GM23338 (cell line): ENCODE results near the gene C1orf52. TPM values are rescaled to one million over a fixed set of nuclear protein-coding genes. Genes with fewer than 3 reads are reported as not detected.

Source experiments
- ATAC-seq: fragments of 200-7000 bp; cut with Tn5 transposase; 3 replicates; pipeline ENCODE4 v1.9.1; 2020
- DNase-seq: peaks from one replicate; pipeline ENCODE4 v3.0.0-alpha.2; 2015; ENCODE audit warnings: low spot score
- H2AFZ ChIP-seq: fragments of 200-600 bp; sonication (generic); 2 replicates; pipeline ENCODE4 v1.8.0; 2016; ENCODE audit warnings: antibody characterized with exemption, mild to moderate bottlenecking, moderate library complexity
- H3F3A ChIP-seq: fragments of 200-600 bp; sonication (generic); replicated peaks from 2 replicates; pipeline ENCODE4 v1.8.0; 2017; ENCODE audit warnings: antibody characterized with exemption, mixed run types, low read depth
- H3K27ac ChIP-seq: fragments of 200-600 bp; sonication (generic); 2 replicates; pipeline ENCODE4 v1.6.1; 2016; ENCODE audit warnings: low read depth
- H3K27me3 ChIP-seq: fragments of 200-600 bp; sonication (generic); 2 replicates; pipeline ENCODE4 v1.8.0; 2016; ENCODE audit warnings: mild to moderate bottlenecking, mixed run types, moderate library complexity; ENCODE audit not compliant: insufficient read depth
- H3K36me3 ChIP-seq: fragments of 200-600 bp; sonication (generic); 2 replicates; pipeline ENCODE4 v1.8.0; 2016; ENCODE audit warnings: mild to moderate bottlenecking; ENCODE audit not compliant: insufficient read depth
- H3K4me1 ChIP-seq: fragments of 200-600 bp; sonication (generic); 2 replicates; pipeline ENCODE4 v1.8.0; 2016; ENCODE audit warnings: mild to moderate bottlenecking, moderate library complexity; ENCODE audit not compliant: insufficient read depth
- H3K4me2 ChIP-seq: fragments of 200-600 bp; sonication (generic); 2 replicates; pipeline ENCODE4 v1.7.1; 2017; ENCODE audit warnings: mixed run types
- H3K4me3 ChIP-seq: fragments of 200-600 bp; sonication (generic); 2 replicates; pipeline ENCODE4 v1.6.1; 2016; ENCODE audit warnings: mixed run types
- H3K79me2 ChIP-seq: fragments of 200-600 bp; sonication (generic); replicated peaks from 2 replicates; pipeline ENCODE4 v1.8.0; 2017; ENCODE audit warnings: mild to moderate bottlenecking; ENCODE audit not compliant: insufficient read depth
- H3K9me2 ChIP-seq: fragments of 200-600 bp; sonication (generic); 2 replicates; pipeline ENCODE4 v1.8.0; 2017; ENCODE audit not compliant: insufficient read depth
- H4K20me1 ChIP-seq: fragments of 200-600 bp; sonication (generic); replicated peaks from 2 replicates; pipeline ENCODE4 v1.8.0; 2017; ENCODE audit warnings: mild to moderate bottlenecking; ENCODE audit not compliant: insufficient read depth
- H3K27ac Mint-ChIP-seq: 2 replicates; pipeline ENCODE4 v1.8.0; 2020; ENCODE audit warnings: inconsistent platforms, mild to moderate bottlenecking, moderate library complexity, mixed read lengths
- H3K27me3 Mint-ChIP-seq: 3 replicates; pipeline ENCODE4 v1.8.0; 2022; ENCODE audit warnings: low read depth, mild to moderate bottlenecking, moderate library complexity, mixed read lengths, inconsistent platforms; ENCODE audit not compliant: insufficient read depth, poor library complexity
- H3K36me3 Mint-ChIP-seq: 3 replicates; pipeline ENCODE4 v1.8.0; 2021; ENCODE audit warnings: low read depth, mild to moderate bottlenecking, inconsistent platforms, moderate library complexity, mixed read lengths
- H3K4me1 Mint-ChIP-seq: 3 replicates; pipeline ENCODE4 v1.8.0; 2020; ENCODE audit warnings: mild to moderate bottlenecking, inconsistent platforms, mixed read lengths
- H3K4me3 Mint-ChIP-seq: 3 replicates; pipeline ENCODE4 v1.8.0; 2021; ENCODE audit warnings: moderate library complexity, mild to moderate bottlenecking, inconsistent platforms, mixed read lengths
- H3K9me3 Mint-ChIP-seq: 3 replicates; pipeline ENCODE4 v1.8.0; 2020; ENCODE audit warnings: moderate library complexity, mild to moderate bottlenecking, inconsistent platforms, mixed read lengths
- EZH2phosphoT487 ChIP-seq: fragments of 200-600 bp; sonication (generic); IDR thresholded peaks from one replicate; pipeline ENCODE4 v1.8.1; 2018; ENCODE audit warnings: antibody characterized with exemption; ENCODE audit not compliant: unreplicated experiment
- NANOG ChIP-seq: IDR thresholded peaks from 2 replicates; pipeline ENCODE4 v1.6.1; 2016; ENCODE audit warnings: antibody characterized with exemption, borderline replicate concordance
- REST ChIP-seq: IDR thresholded peaks from one replicate; pipeline ENCODE4 v1.6.1; 2018; ENCODE audit warnings: antibody characterized with exemption; ENCODE audit not compliant: unreplicated experiment
- ZNF331 ChIP-seq: fragments of 250-450 bp; sonication (Bioruptor Pico); IDR thresholded peaks from 2 replicates; pipeline ENCODE4 v1.5.0; 2020; ENCODE audit warnings: low read depth, mild to moderate bottlenecking, moderate library complexity
- polyA plus RNA-seq: library from polyadenylated mRNA; unstranded; fragments of >200 nt; fragmentation: Nextera tagmentation; extraction: Ambion mirVana; gene quantifications from 2 replicates; pipeline ENCODE4 v1.2.1, GENCODE V29; 2016
- total RNA-seq: library from RNA; depleted of rRNA; stranded (reverse); fragments of >200 nt; shearing (Covaris generic); gene quantifications from 2 replicates; pipeline ENCODE4 v1.2.3, GENCODE V29; 2014
- TF ChIP-seq, protein P1 (sequence below): fragments of 250-450 bp; sonication (Bioruptor Pico); IDR thresholded peaks from 2 replicates; pipeline ENCODE4 v1.5.0; 2020; ENCODE audit warnings: mild to moderate bottlenecking, moderate library complexity

C1orf52 gene
- total and polyA plus RNA-seq, 2 experiments from 2014 or later = 35.6 to 102 TPM

- H3K27ac ChIP-seq = no peak overlapping the region
- H3F3A ChIP-seq = no peaks in the 10 kb centered on the region
- no peaks in the 10 kb centered on the region for H4K20me1 ChIP-seq
- H2AFZ ChIP-seq = peak overlapping the region; percentile 32
- no peak overlapping the region for H3K4me3 ChIP-seq
- no peaks in the 10 kb centered on the region for H3K79me2 ChIP-seq
- no peak for ATAC-seq
- peaks cover 8% of the 10 kb centered on the region for H3K4me1 Mint-ChIP-seq
- TF ChIP-seq, protein P1, sequence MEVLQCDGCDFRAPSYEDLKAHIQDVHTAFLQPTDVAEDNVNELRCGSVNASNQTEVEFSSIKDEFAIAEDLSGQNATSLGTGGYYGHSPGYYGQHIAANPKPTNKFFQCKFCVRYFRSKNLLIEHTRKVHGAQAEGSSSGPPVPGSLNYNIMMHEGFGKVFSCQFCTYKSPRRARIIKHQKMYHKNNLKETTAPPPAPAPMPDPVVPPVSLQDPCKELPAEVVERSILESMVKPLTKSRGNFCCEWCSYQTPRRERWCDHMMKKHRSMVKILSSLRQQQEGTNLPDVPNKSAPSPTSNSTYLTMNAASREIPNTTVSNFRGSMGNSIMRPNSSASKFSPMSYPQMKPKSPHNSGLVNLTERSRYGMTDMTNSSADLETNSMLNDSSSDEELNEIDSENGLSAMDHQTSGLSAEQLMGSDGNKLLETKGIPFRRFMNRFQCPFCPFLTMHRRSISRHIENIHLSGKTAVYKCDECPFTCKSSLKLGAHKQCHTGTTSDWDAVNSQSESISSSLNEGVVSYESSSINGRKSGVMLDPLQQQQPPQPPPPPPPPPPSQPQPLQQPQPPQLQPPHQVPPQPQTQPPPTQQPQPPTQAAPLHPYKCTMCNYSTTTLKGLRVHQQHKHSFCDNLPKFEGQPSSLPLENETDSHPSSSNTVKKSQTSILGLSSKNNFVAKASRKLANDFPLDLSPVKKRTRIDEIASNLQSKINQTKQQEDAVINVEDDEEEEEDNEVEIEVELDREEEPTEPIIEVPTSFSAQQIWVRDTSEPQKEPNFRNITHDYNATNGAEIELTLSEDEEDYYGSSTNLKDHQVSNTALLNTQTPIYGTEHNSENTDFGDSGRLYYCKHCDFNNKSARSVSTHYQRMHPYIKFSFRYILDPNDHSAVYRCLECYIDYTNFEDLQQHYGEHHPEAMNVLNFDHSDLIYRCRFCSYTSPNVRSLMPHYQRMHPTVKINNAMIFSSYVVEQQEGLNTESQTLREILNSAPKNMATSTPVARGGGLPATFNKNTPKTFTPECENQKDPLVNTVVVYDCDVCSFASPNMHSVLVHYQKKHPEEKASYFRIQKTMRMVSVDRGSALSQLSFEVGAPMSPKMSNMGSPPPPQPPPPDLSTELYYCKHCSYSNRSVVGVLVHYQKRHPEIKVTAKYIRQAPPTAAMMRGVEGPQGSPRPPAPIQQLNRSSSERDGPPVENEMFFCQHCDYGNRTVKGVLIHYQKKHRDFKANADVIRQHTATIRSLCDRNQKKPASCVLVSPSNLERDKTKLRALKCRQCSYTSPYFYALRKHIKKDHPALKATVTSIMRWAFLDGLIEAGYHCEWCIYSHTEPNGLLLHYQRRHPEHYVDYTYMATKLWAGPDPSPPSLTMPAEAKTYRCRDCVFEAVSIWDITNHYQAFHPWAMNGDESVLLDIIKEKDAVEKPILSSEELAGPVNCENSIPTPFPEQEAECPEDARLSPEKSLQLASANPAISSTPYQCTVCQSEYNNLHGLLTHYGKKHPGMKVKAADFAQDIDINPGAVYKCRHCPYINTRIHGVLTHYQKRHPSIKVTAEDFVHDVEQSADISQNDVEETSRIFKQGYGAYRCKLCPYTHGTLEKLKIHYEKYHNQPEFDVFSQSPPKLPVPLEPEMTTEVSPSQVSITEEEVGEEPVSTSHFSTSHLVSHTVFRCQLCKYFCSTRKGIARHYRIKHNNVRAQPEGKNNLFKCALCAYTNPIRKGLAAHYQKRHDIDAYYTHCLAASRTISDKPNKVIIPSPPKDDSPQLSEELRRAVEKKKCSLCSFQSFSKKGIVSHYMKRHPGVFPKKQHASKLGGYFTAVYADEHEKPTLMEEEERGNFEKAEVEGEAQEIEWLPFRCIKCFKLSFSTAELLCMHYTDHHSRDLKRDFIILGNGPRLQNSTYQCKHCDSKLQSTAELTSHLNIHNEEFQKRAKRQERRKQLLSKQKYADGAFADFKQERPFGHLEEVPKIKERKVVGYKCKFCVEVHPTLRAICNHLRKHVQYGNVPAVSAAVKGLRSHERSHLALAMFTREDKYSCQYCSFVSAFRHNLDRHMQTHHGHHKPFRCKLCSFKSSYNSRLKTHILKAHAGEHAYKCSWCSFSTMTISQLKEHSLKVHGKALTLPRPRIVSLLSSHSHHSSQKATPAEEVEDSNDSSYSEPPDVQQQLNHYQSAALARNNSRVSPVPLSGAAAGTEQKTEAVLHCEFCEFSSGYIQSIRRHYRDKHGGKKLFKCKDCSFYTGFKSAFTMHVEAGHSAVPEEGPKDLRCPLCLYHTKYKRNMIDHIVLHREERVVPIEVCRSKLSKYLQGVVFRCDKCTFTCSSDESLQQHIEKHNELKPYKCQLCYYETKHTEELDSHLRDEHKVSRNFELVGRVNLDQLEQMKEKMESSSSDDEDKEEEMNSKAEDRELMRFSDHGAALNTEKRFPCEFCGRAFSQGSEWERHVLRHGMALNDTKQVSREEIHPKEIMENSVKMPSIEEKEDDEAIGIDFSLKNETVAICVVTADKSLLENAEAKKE (CRISPR knock-in tag) = no peak
- TF ChIP-seq REST (no peak), NANOG (no peak), ZNF331 (CRISPR knock-in tag) (no peak), EZH2phosphoT487 (no peak)
- H3K9me3 Mint-ChIP-seq = no peaks in the 10 kb centered on the region
- no peak overlapping the region for H3K4me2 ChIP-seq
- no peak overlapping the region for H3K27ac Mint-ChIP-seq
- H3K27me3 ChIP-seq = no peaks in the 10 kb centered on the region
- H3K27me3 Mint-ChIP-seq = peaks cover under 1% of the 10 kb centered on the region
- H3K9me2 ChIP-seq = no peaks in the 10 kb centered on the region
- no peaks in the 10 kb centered on the region for H3K36me3 Mint-ChIP-seq
- no peaks in the 10 kb centered on the region for H3K36me3 ChIP-seq
- no peaks in the 10 kb centered on the region for H3K4me1 ChIP-seq
- no peak overlapping the region for H3K4me3 Mint-ChIP-seq
- DNase-seq = no peak
Measured at GRCh38 chr1:85297538-85297854, 38.0 kb upstream of the C1orf52 start.
